B cell (primary cell): Measurements from ENCODE around the gene RABAC1. TPM values are rescaled to one million over a fixed set of nuclear protein-coding genes. Genes with fewer than 3 reads are reported as not detected.

Source experiments
- ATAC-seq: fragments of 200-7000 bp; cut with Tn5 transposase; one replicate; pipeline ENCODE4 v1.10.0; 2021; ENCODE audit warnings: low read depth, mild to moderate bottlenecking, moderate number of reproducible peaks, moderate library complexity
- CTCF ChIA-PET: fragments of 350-600 bp; sonication (Branson Sonifier 250); formaldehyde crosslinking; loops from one replicate; lab custom pipeline; 2021; ENCODE audit warnings: antibody characterized with exemption, inconsistent platforms; lab: Charles Lee
- POLR2A ChIA-PET: fragments of 350-600 bp; sonication (Branson Sonifier 250); formaldehyde crosslinking; loops from one replicate; lab custom pipeline; 2021; ENCODE audit warnings: antibody characterized with exemption; lab: Charles Lee
- DNase-seq: peaks from one replicate; pipeline ENCODE4 v3.0.0; 2013
- H2AFZ ChIP-seq: 2 replicates; pipeline ENCODE4 v1.6.1; 2012; ENCODE audit warnings: mild to moderate bottlenecking, low read depth, low read length; ENCODE audit not compliant: insufficient read depth, poor library complexity, severe bottlenecking
- H3K27ac ChIP-seq, 2 donors: 1 replicate in 1 of 2; 2 replicates in 1 of 2; pipeline ENCODE4 v1.5.1; 2012 to 2013; ENCODE audit warnings: low read length in 2 of 2, mild to moderate bottlenecking in 2 of 2, moderate library complexity in 1 of 2
- H3K27me3 ChIP-seq, 4 experiments: fragments of 200-600 bp in 1 of 4; sonication (generic) in 1 of 4; replicated peaks in 1 of 4; 1 replicate in 2 of 4; 2 replicates in 2 of 4; pipeline versions ENCODE4 v1.6.1 to v1.7.0; 2013 to 2016; ENCODE audit warnings: low read length in 3 of 4, mild to moderate bottlenecking in 2 of 4, mixed read lengths in 1 of 4, moderate library complexity in 1 of 4; ENCODE audit not compliant: insufficient read depth in 4 of 4, control insufficient read depth in 3 of 4; ENCODE audit errors: control extremely low read depth in 1 of 4
- H3K36me3 ChIP-seq, 2 experiments: replicated peaks in 1 of 2; 1 replicate in 1 of 2; 2 replicates in 1 of 2; pipeline versions ENCODE4 v1.6.1 to v1.7.1; 2013; ENCODE audit warnings: low read length in 1 of 2; ENCODE audit not compliant: insufficient read depth in 2 of 2, control insufficient read depth in 1 of 2; ENCODE audit errors: control extremely low read depth in 1 of 2, extremely low read depth in 1 of 2
- H3K4me1 ChIP-seq, 2 donors: fragments of 200-600 bp in 1 of 2; sonication (generic) in 1 of 2; 1 replicate in 1 of 2; 2 replicates in 1 of 2; pipeline versions ENCODE4 v1.5.1 to v1.6.1; 2013 to 2017; ENCODE audit warnings: low read length in 2 of 2; ENCODE audit not compliant: control insufficient read depth in 2 of 2, insufficient read depth in 2 of 2
- H3K4me2 ChIP-seq: replicated peaks from 2 replicates; pipeline ENCODE3; 2012; ENCODE audit warnings: mild to moderate bottlenecking, low read depth, low read length; ENCODE audit not compliant: poor library complexity, severe bottlenecking
- H3K4me3 ChIP-seq, 5 experiments: fragments of 200-600 bp in 1 of 5; sonication (generic) in 1 of 5; 1 replicate in 3 of 5; 2 replicates in 2 of 5; pipeline versions ENCODE4 v1.5.1 to v1.7.0; 2011 to 2016; ENCODE audit warnings: low read length in 4 of 5, mild to moderate bottlenecking in 4 of 5, low read depth in 2 of 5, control low read depth in 1 of 5, moderate library complexity in 1 of 5; ENCODE audit not compliant: insufficient read depth in 1 of 5; ENCODE audit errors: control extremely low read depth in 1 of 5, extremely low read depth in 1 of 5
- H3K79me2 ChIP-seq: fragments of 200-600 bp; sonication (generic); one replicate; pipeline ENCODE4 v1.6.0; 2016; ENCODE audit warnings: low read length; ENCODE audit not compliant: control insufficient read depth, insufficient read depth
- H3K9ac ChIP-seq: fragments of 200-600 bp; sonication (generic); 2 replicates; pipeline ENCODE4 v1.6.1; 2017; ENCODE audit warnings: mild to moderate bottlenecking, low read length, moderate library complexity
- H3K9me3 ChIP-seq, 3 donors: one replicate each; pipeline versions ENCODE4 v1.6.1 to v1.7.1; 2013; ENCODE audit warnings: low read length in 2 of 3; ENCODE audit not compliant: control insufficient read depth in 2 of 3, insufficient read depth in 1 of 3; ENCODE audit errors: control extremely low read depth in 1 of 3
- H4K20me1 ChIP-seq: 2 replicates; pipeline ENCODE4 v1.6.0; 2012; ENCODE audit warnings: mild to moderate bottlenecking, low read length; ENCODE audit not compliant: insufficient read depth, control insufficient read depth, poor library complexity, severe bottlenecking
- H3K27ac Mint-ChIP-seq: one replicate; pipeline ENCODE4 v1.8.0; 2021; ENCODE audit warnings: mixed read lengths
- H3K27me3 Mint-ChIP-seq: one replicate; pipeline ENCODE4 v1.8.0; 2021; ENCODE audit warnings: mixed read lengths
- H3K4me1 Mint-ChIP-seq: one replicate; pipeline ENCODE4 v1.8.0; 2021; ENCODE audit warnings: mixed read lengths
- H3K4me3 Mint-ChIP-seq: one replicate; pipeline ENCODE4 v1.8.0; 2021; ENCODE audit warnings: mixed read lengths
- H3K9me3 Mint-ChIP-seq: one replicate; pipeline ENCODE4 v1.8.0; 2022; ENCODE audit warnings: mixed read lengths; ENCODE audit not compliant: insufficient read depth
- CTCF ChIP-seq: fragments of 200-600 bp; IDR thresholded peaks from one replicate; pipeline ENCODE4 v1.8.0; 2022; ENCODE audit warnings: antibody characterized with exemption, mild to moderate bottlenecking
- EZH2 ChIP-seq: IDR thresholded peaks from 2 replicates; pipeline ENCODE4 v1.6.1; 2012; ENCODE audit warnings: borderline replicate concordance, low read depth, mild to moderate bottlenecking, moderate library complexity, low read length; ENCODE audit not compliant: insufficient read depth, poor library complexity, severe bottlenecking
- WGBS: methylation state at CpG from one replicate; pipeline ENCODE4 v1.1.5; 2013; ENCODE audit warnings: missing lambda C conversion rate; ENCODE audit not compliant: insufficient coverage; 5-methylcytosine and 5-hydroxymethylcytosine counted together
- intact Hi-C: fragments of 100-400 bp; cut with micrococcal nuclease; formaldehyde crosslinking; loops from one replicate; pipeline ENCODE4 v1.10.0; 2022
- polyA plus RNA-seq: library from polyadenylated mRNA; depleted of rRNA; stranded (reverse); fragments of >200 nt; gene quantifications from 2 replicates; pipeline ENCODE4 v1.2.3, GENCODE V29; 2012
- total RNA-seq, 2 donors: library from RNA; stranded (reverse); fragments of 120-200 nt in 1 of 2; gene quantifications; 1 replicate in 1 of 2; 2 replicates in 1 of 2; pipeline versions ENCODE4 v1.2.3 to v1.2.4, GENCODE V29; 2013 to 2022

RABAC1 gene
- total and polyA plus RNA-seq, 2 donors (not counting 1 experiment from before 2014, with no cell fraction given): 146 to 190 TPM

GRCh38 chr19:41924151-41925145 is 34.7 kb downstream of the RABAC1 start:
- Histone ChIP-seq H3K9me3 (peaks cover 0 to 14% (median 0%) of the 10 kb centered on the region in 3 donors), H3K4me2 (no peak overlapping the region), H3K27ac (no peak overlapping the region), H2AFZ (no peak overlapping the region), H4K20me1 (no peaks in the 10 kb centered on the region), H3K36me3 (no peaks in the 10 kb centered on the region), H3K9ac (no peak overlapping the region), H3K79me2 (peaks cover 10% of the 10 kb centered on the region), H3K4me1 (peaks cover 58 to 62% of the 10 kb centered on the region in 2 donors), H3K27me3 (peaks cover 0 to 40% (median 17%) of the 10 kb centered on the region in 4 experiments), H3K4me3 (no peak overlapping the region)
- no peak overlapping the region for H3K27ac Mint-ChIP-seq
- peak; percentile 22 for DNase-seq
- ATAC-seq: no peak
- ChIA-PET POLR2A (interaction anchor here (1.0 kb wide), 1 partner anchor 20 kb away, joined by 3 read pairs; no protein-coding TSS in a partner anchor), CTCF (interaction anchor here (1.3 kb wide), 1 partner anchor 52 kb away, joined by 4 read pairs; no protein-coding TSS in a partner anchor)
- TF ChIP-seq EZH2: no peak
- TF ChIP-seq CTCF: no peak
- 66% methylated on average over 9 of the region's 13 CpGs for WGBS
- peaks cover 20% of the 10 kb centered on the region for H3K27me3 Mint-ChIP-seq
- peaks cover 30% of the 10 kb centered on the region for H3K4me1 Mint-ChIP-seq
- H3K4me3 Mint-ChIP-seq: peak overlapping the region; percentile 20
- intact Hi-C loops: no loop called here
- no peaks in the 10 kb centered on the region for H3K9me3 Mint-ChIP-seq
